Raji (cell line): ENCODE measurements around the gene GUCY2C.

Experiments
- POLR2A ChIP-seq: IDR thresholded peaks from 2 replicates; pipeline ENCODE4 v1.6.1; 2011; ENCODE audit warnings: low read depth, low read length, control low read depth; ENCODE audit not compliant: insufficient read depth

The GUCY2C gene

GRCh38 chr12:14650789-14651188, 45.6 kb downstream of the GUCY2C start:
- no peak for TF ChIP-seq POLR2A

DNA sequence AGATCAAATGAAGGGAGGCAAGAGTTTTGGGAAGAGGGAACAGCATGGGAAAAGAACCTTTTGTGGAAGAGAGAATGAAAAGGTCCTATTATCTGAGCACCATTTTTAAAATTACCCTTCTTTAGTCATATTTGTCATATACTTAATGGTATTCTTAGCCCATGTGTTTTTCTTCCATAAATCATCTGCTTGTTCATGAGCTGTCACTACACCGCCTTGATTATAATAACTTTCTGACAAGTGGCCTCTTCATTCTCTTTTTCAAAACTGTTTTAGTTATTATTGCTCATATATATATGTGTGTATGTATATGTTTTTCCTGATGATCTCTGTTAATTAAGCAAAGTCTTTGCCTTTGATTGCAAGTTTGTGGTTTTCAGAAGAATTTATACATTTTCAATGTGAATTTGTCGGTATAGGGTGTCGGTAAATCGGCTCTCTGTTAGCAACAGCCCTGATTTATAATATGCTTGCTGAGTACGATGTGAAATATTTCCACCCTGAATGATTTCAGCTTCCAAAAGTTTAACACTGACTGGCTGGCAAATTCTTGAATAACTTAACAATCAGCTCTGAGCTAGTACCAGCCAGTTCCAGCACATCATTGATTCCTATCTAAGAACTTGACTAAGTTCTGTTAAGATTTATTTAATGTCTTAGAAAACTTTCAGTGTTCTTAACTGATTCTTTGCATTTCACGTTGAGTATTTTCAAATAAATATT, 49.2 kb downstream of the GUCY2C start:
- no peak for TF ChIP-seq POLR2A

DNA sequence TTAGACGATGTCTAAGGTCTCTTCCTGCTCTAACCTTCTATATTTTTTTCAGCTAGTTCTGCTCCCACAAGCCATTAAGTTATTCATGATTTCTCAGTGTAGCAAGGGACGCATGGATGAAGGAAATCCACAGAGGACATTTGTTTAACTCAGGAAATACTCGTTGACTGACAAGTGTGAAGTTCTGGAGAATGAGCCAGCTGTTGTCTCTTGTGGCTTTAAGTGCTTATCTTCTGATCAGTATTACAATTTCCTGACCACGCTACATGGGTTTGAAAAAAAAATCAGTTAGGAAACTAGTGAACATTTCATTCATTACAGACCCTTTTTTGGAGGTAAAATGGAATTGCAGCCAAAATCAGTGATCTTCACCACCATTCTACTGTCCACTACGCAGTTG, 53.1 kb downstream of the GUCY2C start:
- TF ChIP-seq POLR2A = no peak

GRCh38 chr12:14638066-14638465, 58.3 kb downstream of the GUCY2C start:
- TF ChIP-seq POLR2A = no peak

- no peak for TF ChIP-seq POLR2A
These were observed 60.6 kb downstream of the GUCY2C start for GRCh38 chr12:14635776-14636175.

DNA sequence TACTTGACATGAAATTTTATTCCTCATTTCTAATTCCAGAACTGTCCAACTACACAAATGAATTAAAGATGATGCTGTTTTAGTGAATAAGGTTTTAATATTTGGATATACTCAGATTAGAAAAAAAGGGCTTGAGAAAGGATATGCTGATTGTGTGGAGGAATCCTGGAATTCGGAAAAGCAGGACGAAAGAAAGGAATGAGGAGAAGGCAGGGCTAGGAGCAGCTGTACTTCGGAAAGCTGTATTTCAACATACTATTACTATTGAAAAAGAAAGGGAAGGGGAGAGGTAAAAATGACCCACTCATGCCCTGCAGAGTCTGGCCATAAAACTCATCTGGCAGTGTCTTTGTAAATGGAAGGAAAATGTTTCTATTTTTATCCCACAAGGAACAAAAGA, 65.6 kb downstream of the GUCY2C start:
- TF ChIP-seq POLR2A = no peak

DNA sequence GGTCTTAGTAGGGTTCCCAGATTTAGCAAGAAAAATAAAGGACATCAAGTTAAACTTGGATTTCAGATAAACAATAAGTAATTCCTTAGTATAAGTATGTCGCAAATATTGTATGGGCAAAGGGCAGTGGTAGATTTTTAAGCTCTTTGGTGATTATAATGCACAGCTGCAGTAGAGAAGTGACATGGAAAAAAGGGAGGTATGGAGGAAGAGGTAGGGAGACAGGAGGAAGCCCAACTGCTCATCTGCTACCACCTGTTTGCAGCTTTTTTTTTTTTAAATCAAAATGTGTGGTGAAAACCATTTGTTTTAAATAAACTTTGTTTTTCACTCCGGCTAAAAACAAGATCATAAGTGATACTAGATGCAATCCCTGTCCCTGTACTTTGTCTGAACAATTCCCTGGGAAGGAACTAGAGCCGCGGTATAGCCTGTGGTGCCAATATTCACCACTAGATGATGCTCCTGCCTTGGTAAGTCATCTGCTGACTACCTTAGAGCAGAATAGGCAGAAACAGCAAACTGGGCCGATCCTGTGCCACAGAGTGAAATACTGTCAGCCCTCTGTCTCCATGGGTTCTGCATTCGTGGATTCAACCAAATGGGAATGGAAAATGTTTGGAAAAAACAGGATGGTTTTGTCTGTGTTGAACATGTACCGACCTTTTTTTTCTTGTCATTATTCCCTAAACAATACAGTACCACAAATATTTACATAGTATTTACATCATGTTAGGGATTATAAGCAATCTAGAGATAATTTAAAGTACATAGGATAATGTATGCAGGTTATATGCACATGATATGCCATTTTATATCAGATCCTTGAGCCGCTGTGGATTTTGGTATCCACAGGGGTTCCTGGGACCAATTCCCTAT, 66.3 kb downstream of the GUCY2C start:
- TF ChIP-seq POLR2A = no peak

DNA sequence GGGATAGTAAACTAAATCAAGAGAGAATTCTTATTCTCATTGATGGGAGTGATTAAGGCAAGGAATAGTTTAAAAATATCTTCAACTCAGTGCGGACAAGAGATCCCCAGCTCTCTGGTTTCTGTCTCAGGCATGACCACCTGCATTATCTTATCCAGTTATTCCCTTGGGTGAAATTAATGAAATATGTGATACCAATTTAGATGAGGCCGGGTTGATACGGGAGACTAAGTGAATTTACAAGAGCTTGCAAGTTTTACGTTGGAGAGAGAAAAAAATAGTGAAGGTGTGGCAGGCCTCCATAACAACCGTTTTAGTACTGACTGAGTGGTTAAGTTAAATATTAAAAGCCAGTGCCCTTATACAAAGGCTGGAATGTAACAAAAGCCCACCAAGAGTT, 67.6 kb downstream of the GUCY2C start:
- TF ChIP-seq POLR2A = no peak

DNA sequence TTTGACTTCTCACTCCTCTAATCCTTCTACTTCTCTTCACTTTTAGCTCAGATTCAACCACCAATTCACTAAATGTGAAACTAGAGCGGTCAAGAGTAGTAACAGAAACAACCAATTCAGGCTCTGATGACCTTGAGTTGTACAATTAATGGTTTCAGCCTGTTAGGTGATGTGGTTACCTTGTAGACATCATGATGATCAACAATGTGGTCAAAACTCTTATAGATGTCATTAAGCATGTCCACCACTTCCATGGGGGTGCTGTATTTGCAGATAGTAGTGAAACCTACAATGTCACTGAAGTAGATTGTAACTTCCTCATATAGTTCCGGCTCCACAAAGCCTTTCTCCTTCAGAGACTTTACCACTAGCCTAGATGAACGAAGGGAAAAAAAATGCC, 74.6 kb downstream of the GUCY2C start:
- no peak for TF ChIP-seq POLR2A

GRCh38 chr12:14619741-14620501, 76.5 kb downstream of the GUCY2C start:
- no peak for TF ChIP-seq POLR2A

DNA sequence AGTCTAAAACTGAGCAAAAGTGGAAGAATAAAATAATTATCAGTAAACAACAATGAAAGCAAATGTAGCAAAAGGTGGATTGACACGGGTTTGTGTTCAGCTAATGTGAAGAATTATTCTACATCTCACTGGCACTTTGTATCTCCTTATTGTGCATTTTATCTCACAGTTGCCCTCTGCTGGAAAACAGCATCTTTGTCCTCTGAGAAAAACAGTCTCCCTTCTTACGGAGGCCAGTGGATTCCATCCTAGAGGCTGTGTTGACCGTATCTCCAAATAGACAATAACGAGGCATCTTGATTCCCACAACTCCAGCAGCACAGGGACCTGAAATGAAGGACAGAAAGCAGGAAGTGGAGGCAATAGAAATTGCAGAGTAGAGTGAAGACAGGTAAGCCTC, 77.4 kb downstream of the GUCY2C start:
- no peak for TF ChIP-seq POLR2A

GRCh38 chr12:14614704-14615121, 81.7 kb downstream of the GUCY2C start:
- TF ChIP-seq POLR2A = no peak

DNA sequence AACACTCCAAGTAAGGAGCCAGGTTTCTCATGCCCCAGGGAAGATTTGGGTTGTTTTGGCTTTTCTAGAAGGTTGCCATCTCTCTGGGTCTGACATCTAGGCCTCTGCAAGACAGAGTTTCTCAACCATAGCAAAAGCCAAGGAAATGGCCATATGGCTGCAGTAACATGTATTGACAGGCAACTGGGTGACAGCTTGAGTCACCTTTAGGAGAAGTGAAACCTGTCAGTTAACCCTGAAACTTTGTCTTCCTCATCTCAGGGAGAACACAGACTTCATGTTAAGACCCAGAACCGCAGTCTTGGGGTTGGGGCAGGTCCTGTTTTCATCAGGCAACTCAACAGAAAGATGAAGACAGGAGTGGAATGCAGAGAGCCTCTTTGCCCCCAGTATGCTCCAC, 82.7 kb downstream of the GUCY2C start:
- no peak for TF ChIP-seq POLR2A

DNA sequence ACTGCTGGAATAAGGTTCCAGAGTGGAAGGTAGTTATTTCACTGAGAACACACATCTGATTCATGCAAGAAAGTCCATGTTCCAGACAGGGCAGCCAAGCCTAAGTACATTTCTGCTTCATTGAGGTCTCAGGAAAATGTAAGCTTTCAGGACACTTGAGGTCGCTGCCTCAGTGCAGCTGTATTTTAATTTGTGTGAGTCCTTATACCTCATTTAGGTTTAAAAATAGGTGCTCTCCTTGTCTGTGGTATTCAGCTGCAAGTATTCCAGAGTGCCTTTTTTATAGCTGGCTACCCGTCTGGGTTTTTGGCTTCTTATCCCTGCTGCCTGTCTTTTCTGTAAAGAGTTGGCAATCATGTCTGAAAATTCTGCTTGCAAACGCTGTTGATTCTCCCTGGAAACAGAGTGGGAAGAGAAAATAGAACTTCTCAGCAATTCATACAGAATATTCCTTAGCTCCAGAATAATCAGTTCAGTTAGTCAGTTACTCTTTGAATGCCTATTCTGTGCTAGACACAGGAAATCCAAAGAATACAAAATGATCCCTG, 83.4 kb downstream of the GUCY2C start:
- no peak for TF ChIP-seq POLR2A

- no peak for TF ChIP-seq POLR2A
These were observed 84.1 kb downstream of the GUCY2C start for GRCh38 chr12:14612250-14612649.
